CD4-positive, alpha-beta memory T cell (primary cell): ENCODE results near the gene C1orf21. TPM values are rescaled to one million over a fixed set of nuclear protein-coding genes. Genes with fewer than 3 reads are reported as not detected.

ENCODE experiments used
- CTCF ChIA-PET: fragments of 350-600 bp; sonication (Branson Sonifier 250); formaldehyde crosslinking; loops from one replicate; lab custom pipeline; 2021; ENCODE audit warnings: inconsistent platforms; ENCODE audit not compliant: partially characterized antibody; lab: Charles Lee
- POLR2A ChIA-PET: fragments of 350-600 bp; sonication (Branson Sonifier 250); formaldehyde crosslinking; loops from one replicate; lab custom pipeline; 2021; ENCODE audit not compliant: partially characterized antibody; lab: Charles Lee
- DNase-seq, 5 donors: peaks; one replicate each; pipeline versions ENCODE4 v3.0.0 to v3.0.0-alpha.2; 2020 to 2022; ENCODE audit warnings: mixed read lengths in 1 of 5
- H3K27ac ChIP-seq: one replicate; pipeline ENCODE4 v1.7.0; 2013; ENCODE audit warnings: low read depth, low read length
- H3K27me3 ChIP-seq: 2 replicates; pipeline ENCODE4 v1.7.0; 2013; ENCODE audit warnings: mild to moderate bottlenecking, low read length, moderate library complexity; ENCODE audit not compliant: insufficient read depth
- H3K36me3 ChIP-seq: 2 replicates; pipeline ENCODE4 v1.7.0; 2013; ENCODE audit warnings: mild to moderate bottlenecking, low read length, moderate library complexity; ENCODE audit not compliant: insufficient read depth
- H3K4me1 ChIP-seq: 2 replicates; pipeline ENCODE4 v1.7.0; 2013; ENCODE audit warnings: mild to moderate bottlenecking, low read length, moderate library complexity; ENCODE audit not compliant: insufficient read depth
- H3K4me3 ChIP-seq, 2 donors: one replicate each; pipeline ENCODE4 v1.7.0; 2013; ENCODE audit warnings: low read length in 2 of 2, mild to moderate bottlenecking in 1 of 2
- H3K9me3 ChIP-seq, 2 donors: one replicate each; pipeline ENCODE4 v1.7.0; 2013; ENCODE audit warnings: low read length in 2 of 2, control low read depth in 1 of 2; ENCODE audit not compliant: control insufficient read depth in 1 of 2
- H3K27ac Mint-ChIP-seq, 7 donors: one replicate each; pipeline ENCODE4 v1.8.0; 2020 to 2021; ENCODE audit warnings: mixed read lengths in 7 of 7, mild to moderate bottlenecking in 6 of 7, inconsistent platforms in 3 of 7, moderate library complexity in 3 of 7
- H3K27me3 Mint-ChIP-seq, 2 donors: one replicate each; pipeline ENCODE4 v1.8.0; 2020 to 2021; ENCODE audit warnings: mixed read lengths in 2 of 2
- H3K36me3 Mint-ChIP-seq, 2 donors: one replicate each; pipeline ENCODE4 v1.8.0; 2020 to 2021; ENCODE audit warnings: mixed read lengths in 2 of 2, inconsistent platforms in 1 of 2, mild to moderate bottlenecking in 1 of 2
- H3K4me1 Mint-ChIP-seq, 4 donors: one replicate each; pipeline ENCODE4 v1.8.0; 2020 to 2021; ENCODE audit warnings: mixed read lengths in 4 of 4, mild to moderate bottlenecking in 1 of 4
- H3K4me3 Mint-ChIP-seq, 8 donors: one replicate each; pipeline ENCODE4 v1.8.0; 2020 to 2021; ENCODE audit warnings: mixed read lengths in 8 of 8, mild to moderate bottlenecking in 7 of 8, moderate library complexity in 6 of 8, inconsistent platforms in 3 of 8
- H3K9me3 Mint-ChIP-seq, 8 donors: one replicate each; pipeline ENCODE4 v1.8.0; 2020 to 2021; ENCODE audit warnings: mixed read lengths in 8 of 8, mild to moderate bottlenecking in 5 of 8, inconsistent platforms in 3 of 8, moderate library complexity in 1 of 8
- intact Hi-C: fragments of 100-400 bp; cut with micrococcal nuclease; formaldehyde crosslinking; loops from one replicate; pipeline ENCODE4 v1.15.1; 2023
- polyA plus RNA-seq, 2 donors: library from polyadenylated mRNA; unstranded; fragments of 300-500 nt; fragmentation: Illumina TruSeq; gene quantifications; one replicate each; pipeline ENCODE4 v1.2.3, GENCODE V29; 2021
- total RNA-seq, 2 experiments: library from RNA; stranded (reverse); gene quantifications; one replicate each; pipeline ENCODE4 v1.2.3, GENCODE V29; 2021

Gene C1orf21
- total and polyA plus RNA-seq, 4 experiments from 2014 or later: 0.20 to 0.80 (median 0.55) TPM

DNA sequence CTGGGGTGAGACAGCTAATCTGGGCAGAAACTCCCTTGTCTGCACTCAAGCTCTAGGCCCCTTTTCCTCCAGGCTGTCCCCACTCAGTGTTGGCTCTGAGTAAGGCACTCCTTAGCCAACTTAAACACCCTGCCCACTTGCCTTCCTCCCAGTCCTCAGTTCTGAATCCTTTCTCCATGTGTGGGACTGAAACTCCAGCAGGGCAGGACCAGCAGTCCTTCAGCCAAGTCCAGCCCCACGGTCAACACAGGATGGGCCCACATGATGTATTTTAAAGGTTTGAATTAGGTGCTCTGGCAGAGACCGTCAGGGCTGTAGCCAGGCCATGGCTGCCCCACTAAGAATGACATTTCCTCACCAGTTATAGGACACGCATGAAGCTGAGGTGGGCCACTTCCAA is 260.0 kb downstream of the C1orf21 start:
- no peaks in the 10 kb centered on the region for H3K9me3 ChIP-seq
- Mint-ChIP-seq H3K27ac (no peak overlapping the region), H3K4me1 (no peaks in the 10 kb centered on the region), H3K36me3 (no peaks in the 10 kb centered on the region), H3K27me3 (peaks cover 18 to 22% of the 10 kb centered on the region in 2 donors), H3K4me3 (no peak overlapping the region), H3K9me3 (peaks cover 0 to 12% (median 4%) of the 10 kb centered on the region in 8 donors)
- H3K4me1 ChIP-seq: no peaks in the 10 kb centered on the region
- intact Hi-C loops: no loop called here
- H3K4me3 ChIP-seq: no peak overlapping the region
- H3K36me3 ChIP-seq: no peaks in the 10 kb centered on the region
- no peaks in the 10 kb centered on the region for H3K27me3 ChIP-seq
- ChIA-PET CTCF (no interaction called here), POLR2A (no interaction called here)
- H3K27ac ChIP-seq: no peak overlapping the region
- no peak for DNase-seq

DNA sequence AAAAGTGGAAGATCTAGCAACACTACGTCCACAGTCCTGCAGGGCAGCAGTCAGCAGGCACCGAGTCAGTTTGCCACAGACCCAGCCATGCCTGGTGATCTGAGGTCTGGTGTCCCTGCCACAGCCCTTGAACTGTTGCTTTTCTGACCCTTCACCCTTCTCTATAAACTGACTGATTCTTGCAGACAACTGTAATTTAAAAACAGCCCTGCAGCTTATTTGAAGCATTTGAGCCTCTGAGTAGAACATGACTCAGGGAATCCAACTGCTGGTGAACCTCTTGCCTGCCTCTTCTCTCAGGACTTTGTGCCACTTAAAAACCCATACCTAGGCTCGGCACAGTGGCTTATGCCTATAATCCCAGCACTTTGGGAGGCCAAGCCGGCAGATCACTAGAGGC is 260.6 kb downstream of the C1orf21 start:
- H3K9me3 ChIP-seq: no peaks in the 10 kb centered on the region
- Mint-ChIP-seq H3K9me3 (peaks cover 0 to 15% (median 4%) of the 10 kb centered on the region in 8 donors), H3K36me3 (no peaks in the 10 kb centered on the region), H3K4me3 (no peak overlapping the region), H3K27ac (no peak overlapping the region), H3K27me3 (peaks cover 12 to 23% of the 10 kb centered on the region in 2 donors), H3K4me1 (no peaks in the 10 kb centered on the region)
- no peaks in the 10 kb centered on the region for H3K36me3 ChIP-seq
- intact Hi-C loops: no loop called here
- DNase-seq: no peak
- H3K27me3 ChIP-seq: no peaks in the 10 kb centered on the region
- ChIA-PET POLR2A (no interaction called here), CTCF (no interaction called here)
- no peak overlapping the region for H3K4me3 ChIP-seq
- H3K27ac ChIP-seq: no peak overlapping the region
- H3K4me1 ChIP-seq: no peaks in the 10 kb centered on the region

DNA sequence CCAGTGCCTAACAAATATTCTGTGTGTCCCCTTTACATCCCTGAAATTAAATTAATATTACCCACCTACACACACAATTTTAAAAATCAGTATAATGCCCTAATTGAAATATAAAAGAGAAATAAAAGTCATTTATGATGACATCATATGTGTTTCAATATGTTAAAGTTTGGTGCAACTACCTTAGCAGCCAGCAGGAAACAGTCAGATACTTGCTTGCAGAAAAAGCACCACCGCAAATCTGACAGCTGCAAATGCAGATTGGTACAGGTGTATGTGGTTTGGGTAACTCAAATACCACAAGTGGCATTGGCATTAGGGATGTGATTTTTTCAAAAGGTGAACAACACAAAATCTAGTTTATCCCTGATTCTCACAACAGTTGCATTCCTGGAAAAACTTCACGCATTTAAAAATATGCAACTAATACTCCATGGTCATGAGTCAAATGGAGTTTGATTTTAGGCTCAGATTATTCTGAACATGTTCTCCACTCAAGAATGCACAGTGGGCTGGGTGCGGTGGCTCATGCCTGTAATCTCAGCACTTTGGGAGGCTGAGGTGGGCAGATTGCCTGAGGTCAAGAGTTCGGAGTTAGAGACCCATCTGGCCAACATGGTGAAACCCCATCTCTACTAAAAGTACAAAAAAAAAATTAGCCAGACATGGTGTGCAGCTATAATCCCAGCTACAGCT is 261.5 kb downstream of the C1orf21 start:
- DNase-seq: no peak
- Mint-ChIP-seq H3K4me3 (no peak overlapping the region), H3K27ac (no peak overlapping the region), H3K36me3 (no peaks in the 10 kb centered on the region), H3K4me1 (no peaks in the 10 kb centered on the region), H3K9me3 (peaks cover 0 to 16% (median 4%) of the 10 kb centered on the region in 8 donors), H3K27me3 (peaks cover 9 to 23% of the 10 kb centered on the region in 2 donors)
- no peaks in the 10 kb centered on the region for H3K36me3 ChIP-seq
- no peak overlapping the region for H3K4me3 ChIP-seq
- no peaks in the 10 kb centered on the region for H3K4me1 ChIP-seq
- ChIA-PET POLR2A (no interaction called here), CTCF (no interaction called here)
- no peak overlapping the region for H3K27ac ChIP-seq
- intact Hi-C loops: no loop called here
- H3K9me3 ChIP-seq: no peaks in the 10 kb centered on the region
- no peaks in the 10 kb centered on the region for H3K27me3 ChIP-seq

DNA sequence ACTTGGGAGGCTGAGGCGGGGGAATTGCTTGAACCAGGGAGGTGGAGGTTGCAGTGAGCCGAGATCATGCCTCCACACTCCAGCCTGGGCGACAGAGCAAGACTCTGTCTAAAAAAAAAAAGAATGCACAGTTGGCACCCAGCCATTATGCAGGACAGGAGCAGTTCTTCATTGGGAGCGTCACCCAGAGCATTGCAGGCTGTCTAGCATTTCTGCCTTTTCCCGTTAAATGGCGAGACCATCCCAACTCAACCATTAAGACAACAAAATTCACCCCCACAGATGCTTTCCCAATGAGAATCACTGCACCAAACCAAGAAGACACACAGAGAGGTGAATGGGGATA is 262.0 kb downstream of the C1orf21 start:
- no peak overlapping the region for H3K27ac Mint-ChIP-seq
- H3K4me3 Mint-ChIP-seq: no peak overlapping the region
- H3K27me3 Mint-ChIP-seq: peaks cover 9 to 23% of the 10 kb centered on the region in 2 donors
- ChIA-PET POLR2A (no interaction called here), CTCF (no interaction called here)
- no peaks in the 10 kb centered on the region for H3K36me3 Mint-ChIP-seq
- peaks cover 0 to 16% (median 4%) of the 10 kb centered on the region in 8 donors for H3K9me3 Mint-ChIP-seq
- intact Hi-C loops: no loop called here
- no peak for DNase-seq
- Histone ChIP-seq H3K36me3 (no peaks in the 10 kb centered on the region), H3K27me3 (no peaks in the 10 kb centered on the region), H3K4me1 (no peaks in the 10 kb centered on the region), H3K9me3 (no peaks in the 10 kb centered on the region), H3K4me3 (no peak overlapping the region), H3K27ac (no peak overlapping the region)
- no peaks in the 10 kb centered on the region for H3K4me1 Mint-ChIP-seq

DNA sequence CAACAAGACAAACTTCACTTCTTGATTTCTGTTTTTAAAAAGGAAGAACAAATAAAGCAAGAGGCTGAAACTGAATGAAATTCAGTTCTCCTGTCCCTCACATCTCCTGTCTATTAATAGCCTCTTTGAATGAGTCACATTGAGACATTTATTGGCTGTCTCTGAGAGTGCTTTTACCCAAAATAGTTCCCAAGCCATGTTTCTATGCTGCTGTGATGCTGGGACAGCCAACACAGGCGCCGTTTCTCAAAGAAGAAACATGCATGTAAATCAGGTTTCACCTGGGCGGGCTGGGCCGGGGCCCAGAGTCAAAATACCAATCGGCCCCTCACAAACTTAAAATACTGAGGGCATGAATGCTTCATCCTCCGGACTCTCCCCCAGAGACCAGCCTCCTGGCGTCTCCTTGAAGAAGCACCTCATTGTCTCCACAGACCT is 262.6 kb downstream of the C1orf21 start:
- no peak for DNase-seq
- H3K27me3 ChIP-seq: no peaks in the 10 kb centered on the region
- H3K36me3 ChIP-seq: no peaks in the 10 kb centered on the region
- ChIA-PET POLR2A (no interaction called here), CTCF (no interaction called here)
- H3K27ac ChIP-seq: no peak overlapping the region
- Mint-ChIP-seq H3K4me1 (no peaks in the 10 kb centered on the region), H3K27ac (no peak overlapping the region), H3K9me3 (peaks cover 0 to 16% (median 4%) of the 10 kb centered on the region in 8 donors), H3K4me3 (no peak overlapping the region), H3K36me3 (no peaks in the 10 kb centered on the region), H3K27me3 (peaks cover 9 to 21% of the 10 kb centered on the region in 2 donors)
- no peaks in the 10 kb centered on the region for H3K9me3 ChIP-seq
- no peaks in the 10 kb centered on the region for H3K4me1 ChIP-seq
- intact Hi-C loops: no loop called here
- H3K4me3 ChIP-seq: no peak overlapping the region

DNA sequence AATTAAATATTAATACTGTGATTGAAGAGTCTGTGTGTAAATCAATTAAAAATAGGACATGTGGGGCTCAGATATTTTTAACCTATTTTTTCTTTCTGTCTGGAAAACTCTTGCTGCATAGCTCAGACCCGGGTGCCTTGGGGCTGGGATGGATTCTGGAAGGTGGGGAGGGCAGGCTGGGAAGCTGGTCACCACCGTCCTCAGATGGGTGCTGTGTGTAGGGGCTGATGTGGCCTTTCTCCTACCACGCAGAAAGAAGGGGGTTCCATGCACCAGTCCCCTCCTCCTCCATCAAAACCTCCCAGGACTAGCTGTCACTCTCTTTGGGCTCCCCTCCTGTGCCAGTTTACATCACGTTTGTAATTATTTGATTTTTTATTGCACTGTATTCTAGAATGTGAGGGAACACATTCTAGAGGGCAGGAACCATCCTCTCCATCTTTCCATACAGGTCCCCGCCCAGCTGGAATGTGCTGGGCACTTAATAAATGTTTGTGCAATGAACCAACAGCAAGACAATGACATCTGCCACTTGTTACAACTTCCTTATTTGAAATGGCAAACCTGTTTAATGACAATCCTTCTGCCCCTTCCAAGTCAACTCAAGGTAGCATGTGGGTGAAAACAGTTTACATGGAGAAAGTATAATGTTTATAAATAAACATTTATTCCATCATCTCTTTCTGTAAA is 263.5 kb downstream of the C1orf21 start:
- DNase-seq: no peak
- Histone ChIP-seq H3K36me3 (no peaks in the 10 kb centered on the region), H3K9me3 (no peaks in the 10 kb centered on the region), H3K27me3 (no peaks in the 10 kb centered on the region), H3K4me3 (no peak overlapping the region), H3K4me1 (no peaks in the 10 kb centered on the region), H3K27ac (no peak overlapping the region)
- Mint-ChIP-seq H3K4me1 (no peaks in the 10 kb centered on the region), H3K27me3 (peaks cover 9 to 20% of the 10 kb centered on the region in 2 donors), H3K4me3 (no peak overlapping the region), H3K27ac (no peak overlapping the region), H3K9me3 (peaks cover 0 to 16% (median 4%) of the 10 kb centered on the region in 8 donors), H3K36me3 (no peaks in the 10 kb centered on the region)
- POLR2A ChIA-PET: no interaction called here
- intact Hi-C loops: no loop called here
- CTCF ChIA-PET: no interaction called here

DNA sequence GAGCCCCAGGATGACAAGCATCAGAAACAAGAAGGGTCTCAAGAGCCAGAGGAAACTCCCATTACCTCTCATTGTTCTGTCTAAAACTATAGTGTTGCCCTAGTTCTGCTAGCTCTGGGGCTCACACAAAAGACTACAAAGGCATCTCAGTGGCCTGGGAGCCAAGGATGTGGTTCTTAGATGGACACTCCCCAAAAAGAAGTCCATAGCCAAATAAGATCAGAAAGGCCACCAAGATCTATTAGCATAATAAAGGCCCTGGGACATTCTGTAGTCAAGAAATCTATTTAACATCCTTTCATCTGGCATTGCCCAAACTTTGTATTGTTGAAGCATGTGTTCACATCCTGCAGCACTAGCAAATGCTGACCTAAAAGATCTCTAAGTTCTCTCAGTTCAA is 268.4 kb downstream of the C1orf21 start:
- Mint-ChIP-seq H3K4me1 (no peaks in the 10 kb centered on the region), H3K4me3 (no peak overlapping the region), H3K9me3 (peaks cover 0 to 10% (median 4%) of the 10 kb centered on the region in 8 donors), H3K27me3 (peaks cover 8 to 11% of the 10 kb centered on the region in 2 donors), H3K36me3 (no peaks in the 10 kb centered on the region), H3K27ac (no peak overlapping the region)
- Histone ChIP-seq H3K4me1 (no peaks in the 10 kb centered on the region), H3K4me3 (no peak overlapping the region), H3K27ac (no peak overlapping the region), H3K36me3 (no peaks in the 10 kb centered on the region), H3K9me3 (no peaks in the 10 kb centered on the region), H3K27me3 (no peaks in the 10 kb centered on the region)
- CTCF ChIA-PET: interaction anchor here (1.0 kb wide), 1 partner anchor 8 kb away, joined by 3 read pairs; no protein-coding TSS in a partner anchor
- intact Hi-C loops: no loop called here
- POLR2A ChIA-PET: no interaction called here
- no peak for DNase-seq
